ENCODE measurements around the gene PYROXD2. TPM values are rescaled to one million over a fixed set of nuclear protein-coding genes. Genes with fewer than 3 reads are reported as not detected.

Gene PYROXD2
- total and polyA plus RNA-seq, 2 experiments from 2014 or later, result 1.3 to 2.6 TPM

DNA sequence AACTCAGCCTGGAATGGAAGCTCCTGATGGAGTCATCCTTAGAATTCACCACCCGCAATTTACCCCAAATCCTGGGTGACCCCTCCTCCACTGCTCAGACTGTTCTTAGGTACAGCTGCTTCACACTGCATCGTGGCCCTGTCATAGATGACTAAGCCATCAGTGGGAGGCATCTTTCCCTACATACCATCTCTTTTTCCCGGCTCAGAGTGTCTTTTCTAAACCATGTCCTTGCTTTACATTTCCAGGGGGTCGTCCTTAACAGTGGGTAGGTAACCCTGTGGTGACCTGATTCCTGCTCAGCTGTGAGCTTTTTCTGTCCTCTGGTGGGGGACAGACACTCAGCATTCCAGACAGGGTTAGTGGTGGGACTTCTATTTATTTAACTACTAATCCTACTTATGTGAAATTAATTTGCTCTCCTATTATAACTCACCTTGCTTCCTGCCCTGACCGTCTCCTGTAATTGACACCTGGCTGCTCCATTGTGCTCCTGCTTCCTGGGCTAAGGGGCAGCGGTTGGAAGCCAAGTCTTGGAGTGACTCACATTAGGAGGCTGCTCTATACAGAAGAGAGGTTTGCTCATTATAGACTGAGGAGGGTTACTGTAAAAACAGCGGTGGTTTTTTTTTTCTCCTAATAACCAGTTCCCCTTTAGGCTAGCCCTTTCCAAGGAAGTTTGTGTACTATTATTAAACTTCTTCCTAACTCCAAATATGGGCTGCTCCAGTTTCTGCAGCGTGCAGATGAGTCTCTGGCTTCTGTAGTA lies 40.6 kb downstream of the PYROXD2 start (continued):
- TF ChIP-seq, protein P1, sequence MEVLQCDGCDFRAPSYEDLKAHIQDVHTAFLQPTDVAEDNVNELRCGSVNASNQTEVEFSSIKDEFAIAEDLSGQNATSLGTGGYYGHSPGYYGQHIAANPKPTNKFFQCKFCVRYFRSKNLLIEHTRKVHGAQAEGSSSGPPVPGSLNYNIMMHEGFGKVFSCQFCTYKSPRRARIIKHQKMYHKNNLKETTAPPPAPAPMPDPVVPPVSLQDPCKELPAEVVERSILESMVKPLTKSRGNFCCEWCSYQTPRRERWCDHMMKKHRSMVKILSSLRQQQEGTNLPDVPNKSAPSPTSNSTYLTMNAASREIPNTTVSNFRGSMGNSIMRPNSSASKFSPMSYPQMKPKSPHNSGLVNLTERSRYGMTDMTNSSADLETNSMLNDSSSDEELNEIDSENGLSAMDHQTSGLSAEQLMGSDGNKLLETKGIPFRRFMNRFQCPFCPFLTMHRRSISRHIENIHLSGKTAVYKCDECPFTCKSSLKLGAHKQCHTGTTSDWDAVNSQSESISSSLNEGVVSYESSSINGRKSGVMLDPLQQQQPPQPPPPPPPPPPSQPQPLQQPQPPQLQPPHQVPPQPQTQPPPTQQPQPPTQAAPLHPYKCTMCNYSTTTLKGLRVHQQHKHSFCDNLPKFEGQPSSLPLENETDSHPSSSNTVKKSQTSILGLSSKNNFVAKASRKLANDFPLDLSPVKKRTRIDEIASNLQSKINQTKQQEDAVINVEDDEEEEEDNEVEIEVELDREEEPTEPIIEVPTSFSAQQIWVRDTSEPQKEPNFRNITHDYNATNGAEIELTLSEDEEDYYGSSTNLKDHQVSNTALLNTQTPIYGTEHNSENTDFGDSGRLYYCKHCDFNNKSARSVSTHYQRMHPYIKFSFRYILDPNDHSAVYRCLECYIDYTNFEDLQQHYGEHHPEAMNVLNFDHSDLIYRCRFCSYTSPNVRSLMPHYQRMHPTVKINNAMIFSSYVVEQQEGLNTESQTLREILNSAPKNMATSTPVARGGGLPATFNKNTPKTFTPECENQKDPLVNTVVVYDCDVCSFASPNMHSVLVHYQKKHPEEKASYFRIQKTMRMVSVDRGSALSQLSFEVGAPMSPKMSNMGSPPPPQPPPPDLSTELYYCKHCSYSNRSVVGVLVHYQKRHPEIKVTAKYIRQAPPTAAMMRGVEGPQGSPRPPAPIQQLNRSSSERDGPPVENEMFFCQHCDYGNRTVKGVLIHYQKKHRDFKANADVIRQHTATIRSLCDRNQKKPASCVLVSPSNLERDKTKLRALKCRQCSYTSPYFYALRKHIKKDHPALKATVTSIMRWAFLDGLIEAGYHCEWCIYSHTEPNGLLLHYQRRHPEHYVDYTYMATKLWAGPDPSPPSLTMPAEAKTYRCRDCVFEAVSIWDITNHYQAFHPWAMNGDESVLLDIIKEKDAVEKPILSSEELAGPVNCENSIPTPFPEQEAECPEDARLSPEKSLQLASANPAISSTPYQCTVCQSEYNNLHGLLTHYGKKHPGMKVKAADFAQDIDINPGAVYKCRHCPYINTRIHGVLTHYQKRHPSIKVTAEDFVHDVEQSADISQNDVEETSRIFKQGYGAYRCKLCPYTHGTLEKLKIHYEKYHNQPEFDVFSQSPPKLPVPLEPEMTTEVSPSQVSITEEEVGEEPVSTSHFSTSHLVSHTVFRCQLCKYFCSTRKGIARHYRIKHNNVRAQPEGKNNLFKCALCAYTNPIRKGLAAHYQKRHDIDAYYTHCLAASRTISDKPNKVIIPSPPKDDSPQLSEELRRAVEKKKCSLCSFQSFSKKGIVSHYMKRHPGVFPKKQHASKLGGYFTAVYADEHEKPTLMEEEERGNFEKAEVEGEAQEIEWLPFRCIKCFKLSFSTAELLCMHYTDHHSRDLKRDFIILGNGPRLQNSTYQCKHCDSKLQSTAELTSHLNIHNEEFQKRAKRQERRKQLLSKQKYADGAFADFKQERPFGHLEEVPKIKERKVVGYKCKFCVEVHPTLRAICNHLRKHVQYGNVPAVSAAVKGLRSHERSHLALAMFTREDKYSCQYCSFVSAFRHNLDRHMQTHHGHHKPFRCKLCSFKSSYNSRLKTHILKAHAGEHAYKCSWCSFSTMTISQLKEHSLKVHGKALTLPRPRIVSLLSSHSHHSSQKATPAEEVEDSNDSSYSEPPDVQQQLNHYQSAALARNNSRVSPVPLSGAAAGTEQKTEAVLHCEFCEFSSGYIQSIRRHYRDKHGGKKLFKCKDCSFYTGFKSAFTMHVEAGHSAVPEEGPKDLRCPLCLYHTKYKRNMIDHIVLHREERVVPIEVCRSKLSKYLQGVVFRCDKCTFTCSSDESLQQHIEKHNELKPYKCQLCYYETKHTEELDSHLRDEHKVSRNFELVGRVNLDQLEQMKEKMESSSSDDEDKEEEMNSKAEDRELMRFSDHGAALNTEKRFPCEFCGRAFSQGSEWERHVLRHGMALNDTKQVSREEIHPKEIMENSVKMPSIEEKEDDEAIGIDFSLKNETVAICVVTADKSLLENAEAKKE (CRISPR knock-in tag; IDR thresholded peaks at IDR 0.05), result no peak
- no peak for TF ChIP-seq POLR2AphosphoS5 (IDR thresholded peaks at IDR 0.05; ENCODE audit: low read depth)
- TF ChIP-seq CREB1 (CRISPR knock-in tag; IDR thresholded peaks at IDR 0.05; ENCODE audit: low read depth), result no peak
- no peak for TF ChIP-seq STAT1 (IDR thresholded peaks at IDR 0.05; ENCODE audit: unreplicated experiment)
- no peak for TF ChIP-seq NANOG (IDR thresholded peaks at IDR 0.05; ENCODE audit: borderline replicate concordance)
- TF ChIP-seq, protein P2, sequence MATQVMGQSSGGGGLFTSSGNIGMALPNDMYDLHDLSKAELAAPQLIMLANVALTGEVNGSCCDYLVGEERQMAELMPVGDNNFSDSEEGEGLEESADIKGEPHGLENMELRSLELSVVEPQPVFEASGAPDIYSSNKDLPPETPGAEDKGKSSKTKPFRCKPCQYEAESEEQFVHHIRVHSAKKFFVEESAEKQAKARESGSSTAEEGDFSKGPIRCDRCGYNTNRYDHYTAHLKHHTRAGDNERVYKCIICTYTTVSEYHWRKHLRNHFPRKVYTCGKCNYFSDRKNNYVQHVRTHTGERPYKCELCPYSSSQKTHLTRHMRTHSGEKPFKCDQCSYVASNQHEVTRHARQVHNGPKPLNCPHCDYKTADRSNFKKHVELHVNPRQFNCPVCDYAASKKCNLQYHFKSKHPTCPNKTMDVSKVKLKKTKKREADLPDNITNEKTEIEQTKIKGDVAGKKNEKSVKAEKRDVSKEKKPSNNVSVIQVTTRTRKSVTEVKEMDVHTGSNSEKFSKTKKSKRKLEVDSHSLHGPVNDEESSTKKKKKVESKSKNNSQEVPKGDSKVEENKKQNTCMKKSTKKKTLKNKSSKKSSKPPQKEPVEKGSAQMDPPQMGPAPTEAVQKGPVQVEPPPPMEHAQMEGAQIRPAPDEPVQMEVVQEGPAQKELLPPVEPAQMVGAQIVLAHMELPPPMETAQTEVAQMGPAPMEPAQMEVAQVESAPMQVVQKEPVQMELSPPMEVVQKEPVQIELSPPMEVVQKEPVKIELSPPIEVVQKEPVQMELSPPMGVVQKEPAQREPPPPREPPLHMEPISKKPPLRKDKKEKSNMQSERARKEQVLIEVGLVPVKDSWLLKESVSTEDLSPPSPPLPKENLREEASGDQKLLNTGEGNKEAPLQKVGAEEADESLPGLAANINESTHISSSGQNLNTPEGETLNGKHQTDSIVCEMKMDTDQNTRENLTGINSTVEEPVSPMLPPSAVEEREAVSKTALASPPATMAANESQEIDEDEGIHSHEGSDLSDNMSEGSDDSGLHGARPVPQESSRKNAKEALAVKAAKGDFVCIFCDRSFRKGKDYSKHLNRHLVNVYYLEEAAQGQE (IDR thresholded peaks at IDR 0.05; ENCODE audit: unreplicated experiment), result no peak
- no peak for TF ChIP-seq ZNF114 (CRISPR knock-in tag; IDR thresholded peaks at IDR 0.05)
- TF ChIP-seq EZH2phosphoT487 (IDR thresholded peaks at IDR 0.05; ENCODE audit: unreplicated experiment), result no peak
